ENCODE data around the gene NCK2. TPM values are rescaled to one million over a fixed set of nuclear protein-coding genes. Genes with fewer than 3 reads are reported as not detected.
A peak's percentile ranks its signal among the peaks of the same experiment; 100 is the strongest.
"Not testable (repeated sequence)": the region's sequence is repeated elsewhere in the genome, so short reads cannot be mapped to it uniquely, and the experiment has no call there.

Gene NCK2
- total and polyA plus RNA-seq, 7 donors, result 26.5 to 111 (median 40.1) TPM

- Histone ChIP-seq H3K4me1 (peaks cover 38% of the 10 kb centered on the region), H3K27me3 (ENCODE audit: insufficient read depth in 3 of 3, low read length in 2 of 3) (no peaks in the 10 kb centered on the region), H3K4me3 (no peak overlapping the region), H3K27ac (peak overlapping the region; percentile 55), H3K36me3 (ENCODE audit: insufficient read depth in 1 of 2, low read depth in 1 of 2) (no peaks in the 10 kb centered on the region), H3K9me3 (no peaks in the 10 kb centered on the region)
- DNase-seq (no peak), ATAC-seq (peak in 3 of 4 donors; percentile 72 to 76 (median 72))
- intact Hi-C loops (cut with DNase I), result no loop called here
- no peak for TF ChIP-seq CTCF (IDR thresholded peaks at IDR 0.05)
- WGBS, 3 donors, result 45 to 54% (median 48%) methylated on average over 6 of the region's 6 CpGs
Observed at GRCh38 chr2:105768961-105769452, 24.3 kb downstream of the NCK2 start.

DNA sequence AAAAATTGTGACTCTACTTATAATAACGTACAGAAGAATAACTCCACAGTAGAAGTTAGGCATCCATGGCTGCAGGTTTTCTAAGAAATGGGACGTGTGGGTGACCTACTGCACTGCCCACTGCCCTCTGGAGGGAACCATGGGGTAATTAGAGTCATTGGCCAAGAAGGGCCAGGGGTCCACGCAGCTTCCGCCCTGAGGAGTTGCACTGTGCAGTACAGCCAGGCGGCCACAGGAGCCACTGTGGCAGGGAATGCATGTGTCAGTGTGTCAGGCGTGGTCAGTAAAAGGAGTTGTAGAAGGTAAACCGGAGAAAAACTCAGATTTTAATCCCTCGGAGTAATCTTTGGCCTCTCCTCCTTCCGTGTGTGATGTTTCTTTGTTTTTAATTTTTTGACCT is 24.8 kb downstream of the NCK2 start:
- DNase-seq (no peak), ATAC-seq (peak in 3 of 4 donors; percentile 40 to 65 (median 45))
- WGBS, 3 donors, result 77 to 85% (median 79%) methylated on average over 9 of the region's 9 CpGs
- Histone ChIP-seq H3K4me3 (no peak overlapping the region), H3K27ac (peak overlapping the region; percentile 55), H3K36me3 (ENCODE audit: insufficient read depth in 1 of 2, low read depth in 1 of 2) (no peaks in the 10 kb centered on the region), H3K9me3 (no peaks in the 10 kb centered on the region), H3K27me3 (ENCODE audit: insufficient read depth in 3 of 3, low read length in 2 of 3) (no peaks in the 10 kb centered on the region), H3K4me1 (peaks cover 40% of the 10 kb centered on the region)
- TF ChIP-seq CTCF (IDR thresholded peaks at IDR 0.05), result peak; percentile 17
- intact Hi-C loops (cut with DNase I), result no loop called here

- no peaks in the 10 kb centered on the region for H3K9me3 ChIP-seq
- no peaks in the 10 kb centered on the region for H3K27me3 ChIP-seq (ENCODE audit: insufficient read depth in 3 of 3, low read length in 2 of 3)
- DNase-seq (no peak), ATAC-seq (no peak)
- peaks cover 45% of the 10 kb centered on the region for H3K4me1 ChIP-seq
- TF ChIP-seq CTCF (IDR thresholded peaks at IDR 0.05), result no peak
- 96 to 100% (median 96%) methylated on average over 1 of the region's 1 CpG for WGBS, 3 donors
- H3K27ac ChIP-seq, result peak overlapping the region; percentile 55
- no peak overlapping the region for H3K4me3 ChIP-seq
- intact Hi-C loops (cut with DNase I), result no loop called here
- no peaks in the 10 kb centered on the region for H3K36me3 ChIP-seq (ENCODE audit: insufficient read depth in 1 of 2, low read depth in 1 of 2)
Observed at GRCh38 chr2:105770149-105770548, 25.4 kb downstream of the NCK2 start.

GRCh38 chr2:105771291-105771690 is 26.6 kb downstream of the NCK2 start:
- peak overlapping the region; percentile 61 for H3K27ac ChIP-seq
- H3K4me3 ChIP-seq; H3K9me3 ChIP-seq; ATAC-seq; H3K36me3 ChIP-seq (ENCODE audit: insufficient read depth in 1 of 2, low read depth in 1 of 2); intact Hi-C loops (cut with DNase I); DNase-seq; H3K27me3 ChIP-seq (ENCODE audit: insufficient read depth in 3 of 3, low read length in 2 of 3): not testable (repeated sequence)
- peaks cover 55% of the 10 kb centered on the region for H3K4me1 ChIP-seq
- WGBS, 3 donors, result 89 to 93% (median 90%) methylated on average over 7 of the region's 7 CpGs

DNA sequence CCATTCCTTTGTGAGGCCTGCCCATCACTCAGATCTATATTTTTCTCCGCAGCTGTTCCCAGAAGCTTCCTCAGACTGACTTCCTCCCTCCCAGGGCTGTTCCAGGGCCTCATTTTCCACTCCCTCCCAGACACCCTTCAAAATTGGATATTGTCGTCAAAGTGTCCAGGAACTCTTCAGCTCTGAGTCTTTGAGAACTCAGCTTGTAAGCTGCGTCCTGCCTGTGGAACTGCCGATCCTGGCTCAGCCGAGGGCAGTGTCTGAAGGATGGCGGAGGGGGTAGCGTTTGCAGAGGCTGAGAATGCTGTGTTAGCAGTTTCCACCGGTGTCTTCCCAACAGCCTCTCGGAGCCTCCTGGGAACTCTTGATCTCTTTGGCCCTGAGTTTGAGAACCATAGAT is 27.1 kb downstream of the NCK2 start:
- Histone ChIP-seq H3K36me3 (ENCODE audit: insufficient read depth in 1 of 2, low read depth in 1 of 2) (no peaks in the 10 kb centered on the region), H3K27ac (peak overlapping the region; percentile 61), H3K4me1 (peaks cover 60% of the 10 kb centered on the region), H3K27me3 (ENCODE audit: insufficient read depth in 3 of 3, low read length in 2 of 3) (no peaks in the 10 kb centered on the region), H3K9me3 (no peaks in the 10 kb centered on the region), H3K4me3 (no peak overlapping the region)
- ATAC-seq (peak; percentile 25 to 54 (median 30)), DNase-seq (no peak)
- intact Hi-C loops (cut with DNase I), result no loop called here
- WGBS, 3 donors, result 16 to 20% (median 18%) methylated on average over 9 of the region's 9 CpGs
- TF ChIP-seq CTCF (IDR thresholded peaks at IDR 0.05), result no peak

Data from psoas muscle (tissue), 8 donors.